Tracheal epithelial cell (primary cell): ENCODE measurements around the gene TSEN2. TPM values are rescaled to one million over a fixed set of nuclear protein-coding genes. Genes with fewer than 3 reads are reported as not detected.

Source experiments
- total RNA-seq: library from RNA; depleted of rRNA; stranded (reverse); fragments of >200 nt; gene quantifications from 2 replicates; pipeline ENCODE4 v1.2.1, GENCODE V29; 2014

TSEN2 gene
- 13.3 and 26.9 TPM in 2 replicates for total RNA-seq

GRCh38 chr3:12484198-12484982 is at the start of gene TSEN2:
TSEN2 (plus strand) TSS chr3:12484480; CDS start chr3:12489801, 5,321 bp downstream.

GRCh38 chr3:12545473-12545791 is 61.2 kb downstream of the TSEN2 start, which contains the start of gene MKRN2OS:
MKRN2OS (minus strand) TSS chr3:12545499; CDS start chr3:12545464, 35 bp downstream.

DNA sequence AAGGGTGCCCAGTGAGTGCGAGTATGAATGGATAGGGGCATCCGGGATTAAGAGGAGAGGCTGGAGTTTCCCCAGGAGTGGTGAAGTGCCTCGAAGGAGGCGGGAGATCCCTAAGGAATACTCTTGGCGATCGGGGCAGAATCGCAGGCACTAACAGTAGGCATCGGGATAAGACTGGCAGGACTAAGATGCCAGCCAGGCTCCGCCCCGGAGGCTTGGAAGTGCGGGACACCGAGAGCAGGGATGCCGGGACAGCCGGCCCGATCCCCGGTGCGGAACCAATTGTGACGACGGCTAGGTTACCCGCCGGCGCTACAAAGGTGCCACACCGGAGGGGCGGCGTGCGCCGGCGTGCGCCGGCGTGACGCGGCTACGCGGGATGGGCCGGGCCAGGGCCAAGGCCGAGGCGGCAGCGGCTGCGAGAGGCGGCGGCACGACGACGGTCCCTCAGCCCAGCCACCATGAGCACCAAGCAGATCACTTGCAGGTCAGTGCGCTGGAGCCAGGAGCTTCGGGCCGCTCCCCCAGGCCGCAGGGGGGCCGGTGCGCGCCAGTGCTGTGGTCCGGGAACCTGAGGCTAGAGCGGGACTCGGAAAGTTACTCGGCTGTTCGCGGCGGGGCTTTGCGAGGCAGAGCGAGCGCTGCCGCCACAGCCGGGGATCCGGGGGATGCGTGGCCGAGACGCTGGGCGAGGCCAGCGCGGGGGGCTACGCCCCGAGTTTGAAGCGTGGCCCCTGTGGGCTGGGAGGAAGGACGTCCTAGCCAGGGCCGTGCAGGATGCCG is 72.6 kb downstream of the TSEN2 start, which contains the start of gene MKRN2:
TSS of gene MKRN2 (plus strand) at position 398 of the 783 bp plus-strand sequence. CDS start at position 462, 64 bp downstream.

Other genes starting within 250 kb of the TSEN2 start
- gene PPARG, start 195.4 kb upstream of the TSEN2 start, total RNA-seq: 9.6 and 17.7 TPM in 2 replicates
- gene MKRN2OS, start 61.0 kb downstream of the TSEN2 start, total RNA-seq: 1.7 and 2.2 TPM in 2 replicates
- gene MKRN2, start 72.6 kb downstream of the TSEN2 start, total RNA-seq: 29.6 and 34.2 TPM in 2 replicates
- 58.0 and 66.3 TPM in 2 replicates for gene RAF1, start 179.6 kb downstream of the TSEN2 start, total RNA-seq